HEK293T (cell line): ENCODE results near the gene FAM118B.
A peak's percentile ranks its signal among the peaks of the same experiment; 100 is the strongest.

Experiments
- CTCF ChIA-PET: fragments of 350-600 bp; formaldehyde crosslinking; extraction: SDS; loops from one replicate; lab custom pipeline; 2021; ENCODE audit warnings: antibody characterized with exemption, inconsistent platforms; lab: Yijun Ruan, JAX
- POLR2A ChIA-PET: fragments of 350-600 bp; formaldehyde crosslinking; extraction: SDS; loops from one replicate; lab custom pipeline; 2020; ENCODE audit warnings: antibody characterized with exemption, inconsistent platforms; lab: Yijun Ruan, JAX
- DNase-seq: peaks from one replicate; pipeline ENCODE4 v3.0.0; 2012; ENCODE audit warnings: mixed read lengths; ENCODE audit errors: extremely low spot score
- ARNT ChIP-seq: fragments of 450-650 bp; IDR thresholded peaks from 2 replicates; pipeline ENCODE4 v1.6.1; 2017; ENCODE audit warnings: mild to moderate bottlenecking
- BHLHE40 ChIP-seq: fragments of 450-650 bp; IDR thresholded peaks from 2 replicates; pipeline ENCODE4 v1.6.1; 2016; ENCODE audit warnings: mild to moderate bottlenecking, moderate library complexity, borderline replicate concordance
- CTBP1 ChIP-seq: fragments of 450-650 bp; IDR thresholded peaks from 2 replicates; pipeline ENCODE4 v1.6.1; 2016; ENCODE audit warnings: borderline replicate concordance
- ELF4 ChIP-seq: fragments of 450-650 bp; IDR thresholded peaks from 2 replicates; pipeline ENCODE4 v1.6.1; 2017; ENCODE audit warnings: antibody characterized with exemption
- FOXA1 ChIP-seq: fragments of 450-650 bp; IDR thresholded peaks from 2 replicates; pipeline ENCODE4 v1.6.1; 2016; ENCODE audit warnings: mild to moderate bottlenecking
- FOXK2 ChIP-seq: fragments of 450-650 bp; IDR thresholded peaks from 2 replicates; pipeline ENCODE4 v1.6.1; 2016; ENCODE audit warnings: mild to moderate bottlenecking
- FOXM1 ChIP-seq: fragments of 450-650 bp; IDR thresholded peaks from 2 replicates; pipeline ENCODE4 v1.6.1; 2017; ENCODE audit warnings: mild to moderate bottlenecking, borderline replicate concordance
- HDGF ChIP-seq: fragments of 450-650 bp; IDR thresholded peaks from 2 replicates; pipeline ENCODE4 v1.6.1; 2017; ENCODE audit warnings: antibody characterized with exemption, borderline replicate concordance
- L3MBTL2 ChIP-seq: fragments of 450-650 bp; conservative IDR thresholded peaks from 2 replicates; pipeline ENCODE4 v1.6.1; 2016; ENCODE audit warnings: mild to moderate bottlenecking
- LEF1 ChIP-seq: fragments of 450-650 bp; IDR thresholded peaks from 2 replicates; pipeline ENCODE4 v1.6.1; 2017; ENCODE audit warnings: mild to moderate bottlenecking, borderline replicate concordance
- NFRKB ChIP-seq: fragments of 450-650 bp; IDR thresholded peaks from 2 replicates; pipeline ENCODE4 v1.6.1; 2016; ENCODE audit warnings: mild to moderate bottlenecking, moderate library complexity
- PKNOX1 ChIP-seq: fragments of 450-650 bp; IDR thresholded peaks from 2 replicates; pipeline ENCODE4 v1.6.1; 2016
- SP1 ChIP-seq: fragments of 450-650 bp; IDR thresholded peaks from 2 replicates; pipeline ENCODE4 v1.6.1; 2017
- SUZ12 ChIP-seq: fragments of 450-650 bp; IDR thresholded peaks from 2 replicates; pipeline ENCODE4 v1.6.1; 2016; ENCODE audit warnings: mild to moderate bottlenecking
- TARDBP ChIP-seq: fragments of 450-650 bp; IDR thresholded peaks from 2 replicates; pipeline ENCODE4 v1.6.1; 2016
- ZNF384 ChIP-seq: fragments of 450-650 bp; IDR thresholded peaks from 2 replicates; pipeline ENCODE4 v1.6.1; 2016

FAM118B gene

GRCh38 chr11:126277780-126278179 is 66.2 kb downstream of the FAM118B start:
- DNase-seq = no peak
- TF ChIP-seq SUZ12 (no peak), PKNOX1 (no peak), HDGF (no peak), LEF1 (no peak), L3MBTL2 (no peak), BHLHE40 (no peak), FOXK2 (no peak), NFRKB (no peak), FOXA1 (no peak), FOXM1 (no peak), ELF4 (no peak), CTBP1 (no peak), ZNF384 (no peak), TARDBP (no peak), SP1 (no peak), ARNT (no peak)
- CTCF ChIA-PET = no interaction called here
- POLR2A ChIA-PET = no interaction called here

DNA sequence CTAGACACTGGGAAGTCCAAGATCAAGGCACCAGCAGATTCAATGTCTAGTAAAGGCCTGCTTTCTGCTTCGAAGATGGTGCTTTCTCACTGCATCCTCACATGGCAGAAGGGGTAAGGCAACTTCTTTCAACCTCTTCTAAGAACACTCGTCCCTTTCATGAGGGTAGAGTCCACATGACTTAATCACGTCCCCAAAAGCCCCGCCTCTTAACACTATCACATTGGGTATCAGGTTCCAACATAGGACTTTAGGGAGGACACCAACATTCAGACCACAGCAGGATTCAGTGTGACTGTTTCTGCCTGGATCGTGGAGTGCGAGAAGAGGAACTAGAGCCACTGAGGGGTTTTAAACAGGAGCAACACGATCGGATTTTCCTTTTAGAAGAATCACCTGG is 67.6 kb downstream of the FAM118B start:
- CTCF ChIA-PET = no interaction called here
- no peak for TF ChIP-seq BHLHE40
- TF ChIP-seq FOXK2 = no peak
- no peak for TF ChIP-seq ELF4
- no peak for TF ChIP-seq HDGF
- POLR2A ChIA-PET = no interaction called here
- no peak for DNase-seq

DNA sequence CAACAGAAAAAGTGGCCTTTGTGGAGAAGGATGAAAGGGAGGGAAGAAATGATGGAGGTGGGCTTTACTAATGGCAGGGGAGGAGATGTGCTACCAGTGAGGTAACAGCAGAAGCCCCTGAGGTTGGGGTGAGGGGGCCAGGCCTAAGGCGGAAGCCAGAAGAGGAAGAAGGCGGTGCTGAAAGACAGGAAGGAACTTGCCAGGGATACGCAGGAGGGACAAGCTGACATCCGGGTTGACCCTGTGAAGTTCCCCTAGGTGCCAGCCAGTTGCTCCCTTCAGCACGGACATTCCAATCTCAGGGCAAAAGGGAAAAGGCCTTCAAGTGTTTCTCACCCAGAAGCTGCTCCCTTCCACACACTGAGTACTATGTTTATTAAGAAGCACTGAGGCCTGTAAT is 69.0 kb downstream of the FAM118B start:
- no peak for DNase-seq
- ChIA-PET CTCF (interaction anchor here (0.6 kb wide), 1 partner anchor 61 kb away, joined by 3 read pairs; no protein-coding TSS in a partner anchor), POLR2A (interaction anchor here (1.2 to 2.9 kb wide), 2 partner anchors 9 to 11 kb away, joined by 6 to 27 read pairs; partner anchors contain the start of genes FOXRED1 and SRPRA)
- TF ChIP-seq TARDBP (no peak), NFRKB (no peak), FOXM1 (no peak), SUZ12 (no peak), FOXK2 (no peak), LEF1 (no peak), HDGF (no peak), BHLHE40 (no peak), CTBP1 (no peak), L3MBTL2 (no peak), PKNOX1 (no peak), ARNT (no peak), SP1 (no peak), FOXA1 (no peak), ELF4 (no peak), ZNF384 (no peak)

GRCh38 chr11:126281245-126281644 is 69.7 kb downstream of the FAM118B start:
- no peak for DNase-seq
- ChIA-PET CTCF (interaction anchor here (0.6 kb wide), 2 partner anchors 61 to 200 kb away, joined by 3 read pairs; no protein-coding TSS in a partner anchor), POLR2A (interaction anchor here (1.0 to 2.9 kb wide), 4 partner anchors 9 to 23 kb away, joined by 3 to 27 read pairs (median 8); partner anchors contain the start of genes DCPS, FOXRED1 and SRPRA)
- TF ChIP-seq PKNOX1 (no peak), FOXA1 (no peak), NFRKB (no peak)

DNA sequence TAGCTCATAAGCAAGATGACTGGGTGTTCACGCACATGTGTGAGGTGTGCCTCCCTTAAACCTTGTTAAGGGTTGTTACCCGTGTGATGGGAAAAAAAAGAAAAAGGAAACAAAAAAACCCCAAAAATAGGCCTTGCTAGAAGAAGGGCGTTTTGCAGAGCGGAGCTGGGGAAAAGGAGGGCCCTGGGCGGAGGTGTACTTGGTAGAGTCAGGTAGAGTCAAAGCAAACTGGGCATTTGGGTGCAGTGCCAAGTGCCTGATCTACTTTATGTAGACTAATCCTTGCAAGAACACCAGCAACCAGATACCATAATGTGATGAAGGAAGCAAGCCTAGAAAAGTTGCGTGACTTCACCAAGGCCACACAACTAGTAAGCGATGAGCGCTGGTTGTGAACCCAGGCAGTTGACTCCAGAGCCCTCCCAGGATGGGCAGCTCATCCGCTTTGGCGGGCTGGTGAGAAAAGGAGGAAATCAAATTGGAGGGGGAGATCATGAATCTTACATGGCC is 70.1 kb downstream of the FAM118B start:
- TF ChIP-seq ZNF384 (no peak), BHLHE40 (no peak), HDGF (no peak), SP1 (no peak), FOXA1 (no peak), PKNOX1 (no peak), ARNT (no peak), NFRKB (no peak), ELF4 (no peak), L3MBTL2 (no peak), LEF1 (no peak), TARDBP (no peak), SUZ12 (no peak)
- ChIA-PET CTCF (no interaction called here), POLR2A (interaction anchor here (1.0 to 2.9 kb wide), 4 partner anchors 9 to 22 kb away, joined by 3 to 27 read pairs (median 8); partner anchors contain the start of genes DCPS, FOXRED1 and SRPRA)
- DNase-seq = no peak

- no peak for TF ChIP-seq FOXM1
- ChIA-PET CTCF (no interaction called here), POLR2A (interaction anchor here (0.6 to 2.9 kb wide), 3 partner anchors 13 to 379 kb away, joined by 3 to 27 read pairs (median 9); partner anchors contain the start of genes DCPS, FOXRED1, PUS3 and SRPRA)
- DNase-seq = peak; percentile 48
These were observed 70.8 kb downstream of the FAM118B start for GRCh38 chr11:126282361-126282735.
